HepG2 (cell line): ENCODE data around the gene MYL6. TPM values are rescaled to one million over a fixed set of nuclear protein-coding genes. Genes with fewer than 3 reads are reported as not detected.

Experiments used
- ATRX ChIP-seq: sonication (generic); formaldehyde crosslinking; IDR thresholded peaks from 2 replicates; pipeline ENCODE4 v1.4.0; 2020; ENCODE audit warnings: missing genetic modification reagents, borderline replicate concordance
- DMAP1 ChIP-seq: IDR thresholded peaks from 2 replicates; pipeline ENCODE4 v1.6.1; 2016
- DNMT1 ChIP-seq: sonication (generic); formaldehyde crosslinking; IDR thresholded peaks from 2 replicates; pipeline ENCODE4 v1.5.1; 2020; ENCODE audit warnings: mild to moderate bottlenecking, missing genetic modification reagents
- ELF1 ChIP-seq: sonication (generic); formaldehyde crosslinking; IDR thresholded peaks from 2 replicates; pipeline ENCODE4 v1.4.0; 2020; ENCODE audit warnings: missing genetic modification reagents
- GPBP1L1 ChIP-seq: sonication (generic); formaldehyde crosslinking; IDR thresholded peaks from 2 replicates; pipeline ENCODE4 v1.5.0; 2020; ENCODE audit warnings: mild to moderate bottlenecking, missing genetic modification reagents
- IKZF4 ChIP-seq: sonication (generic); formaldehyde crosslinking; IDR thresholded peaks from 2 replicates; pipeline ENCODE4 v1.5.1; 2020; ENCODE audit warnings: borderline replicate concordance, mild to moderate bottlenecking, low read depth, missing genetic modification reagents; ENCODE audit errors: not compliant biosample characterization
- JARID2 ChIP-seq: sonication (generic); formaldehyde crosslinking; IDR thresholded peaks from 2 replicates; pipeline ENCODE4 v1.8.1; 2023; ENCODE audit warnings: missing genetic modification reagents, inconsistent platforms; ENCODE audit not compliant: insufficient replicate concordance
- MATR3 ChIP-seq: sonication (generic); formaldehyde crosslinking; IDR thresholded peaks from 2 replicates; pipeline ENCODE4 v1.4.0; 2020; ENCODE audit warnings: missing genetic modification reagents
- RXRB ChIP-seq: IDR thresholded peaks from 2 replicates; pipeline ENCODE4 v1.6.1; 2016; ENCODE audit warnings: borderline replicate concordance, missing genetic modification reagents, missing compliant biosample characterization
- SP2 ChIP-seq: sonication (generic); formaldehyde crosslinking; IDR thresholded peaks from 2 replicates; pipeline ENCODE4 v1.5.1; 2020; ENCODE audit warnings: mild to moderate bottlenecking, missing genetic modification reagents
- ZFP62 ChIP-seq: sonication (generic); formaldehyde crosslinking; IDR thresholded peaks from 2 replicates; pipeline ENCODE4 v1.4.0; 2020; ENCODE audit warnings: missing genetic modification reagents
- ZNF251 ChIP-seq: sonication (generic); formaldehyde crosslinking; IDR thresholded peaks from 2 replicates; pipeline ENCODE4 v1.9.0; 2021; ENCODE audit warnings: mild to moderate bottlenecking, missing genetic modification reagents
- ZNF256 ChIP-seq: sonication (generic); formaldehyde crosslinking; conservative IDR thresholded peaks from 2 replicates; pipeline ENCODE4 v1.4.0; 2020; ENCODE audit warnings: missing genetic modification reagents
- ZNF773 ChIP-seq: sonication (generic); formaldehyde crosslinking; IDR thresholded peaks from 2 replicates; pipeline ENCODE4 v1.4.0; 2020; ENCODE audit warnings: missing genetic modification reagents, borderline replicate concordance
- ZNF800 ChIP-seq: sonication (generic); formaldehyde crosslinking; IDR thresholded peaks from 2 replicates; pipeline ENCODE4 v1.4.0; 2020; ENCODE audit warnings: missing genetic modification reagents
- polyA plus RNA-seq, 8 experiments: library from polyadenylated mRNA; depleted of rRNA in 3 of 8; stranded (reverse) in 7 of 8; unstranded in 1 of 8; fragments of >200 nt; fragmentation: Illumina TruSeq in 4 of 8; extraction: Trizol in 4 of 8; gene quantifications; 2 replicates each; pipeline versions ENCODE4 v1.2.1 to v1.2.3, GENCODE V29; 2011 to 2016; ENCODE audit warnings: low read depth in 4 of 8, missing spikeins in 1 of 8, mixed read lengths in 1 of 8; ENCODE audit not compliant: insufficient read depth in 1 of 8
- total RNA-seq, 5 experiments: library from RNA; depleted of rRNA; stranded (reverse); fragments of >200 nt; fragmentation: Illumina TruSeq; extraction: Trizol; gene quantifications; 2 replicates each; pipeline ENCODE4 v1.2.3, GENCODE V29; 2016; ENCODE audit warnings: low read depth in 1 of 5
- TF ChIP-seq, protein P1 (sequence below): sonication (generic); formaldehyde crosslinking; IDR thresholded peaks from 2 replicates; pipeline ENCODE4 v1.4.0; 2020; ENCODE audit warnings: missing genetic modification reagents
- TF ChIP-seq, protein P2 (sequence below): sonication (generic); formaldehyde crosslinking; IDR thresholded peaks from 2 replicates; pipeline ENCODE4 v1.4.0; 2020; ENCODE audit warnings: missing genetic modification reagents

Gene MYL6
- total and polyA plus RNA-seq, 2 of the 13 experiments (the other 11 are each of a cell fraction or from before 2014, with no cell fraction given), result 1,127 to 1,192 TPM

- TF ChIP-seq ZNF256 (CRISPR knock-in tag) (no peak), ELF1 (no peak), ATRX (CRISPR knock-in tag) (no peak), DNMT1 (CRISPR knock-in tag) (no peak), JARID2 (CRISPR knock-in tag) (no peak), DMAP1 (CRISPR knock-in tag) (no peak; the same call in 1 of the 2 replicates), GPBP1L1 (CRISPR knock-in tag) (no peak), ZFP62 (no peak), RXRB (CRISPR knock-in tag) (no peak), IKZF4 (CRISPR knock-in tag) (peak; percentile 47), SP2 (CRISPR knock-in tag) (0 out of 2 replicates have a peak, but pooled peaks have one; percentile 22), MATR3 (CRISPR knock-in tag) (no peak), ZNF773 (CRISPR knock-in tag) (no peak), ZNF251 (CRISPR knock-in tag) (no peak), ZNF800 (CRISPR knock-in tag) (no peak)
- TF ChIP-seq, protein P1, sequence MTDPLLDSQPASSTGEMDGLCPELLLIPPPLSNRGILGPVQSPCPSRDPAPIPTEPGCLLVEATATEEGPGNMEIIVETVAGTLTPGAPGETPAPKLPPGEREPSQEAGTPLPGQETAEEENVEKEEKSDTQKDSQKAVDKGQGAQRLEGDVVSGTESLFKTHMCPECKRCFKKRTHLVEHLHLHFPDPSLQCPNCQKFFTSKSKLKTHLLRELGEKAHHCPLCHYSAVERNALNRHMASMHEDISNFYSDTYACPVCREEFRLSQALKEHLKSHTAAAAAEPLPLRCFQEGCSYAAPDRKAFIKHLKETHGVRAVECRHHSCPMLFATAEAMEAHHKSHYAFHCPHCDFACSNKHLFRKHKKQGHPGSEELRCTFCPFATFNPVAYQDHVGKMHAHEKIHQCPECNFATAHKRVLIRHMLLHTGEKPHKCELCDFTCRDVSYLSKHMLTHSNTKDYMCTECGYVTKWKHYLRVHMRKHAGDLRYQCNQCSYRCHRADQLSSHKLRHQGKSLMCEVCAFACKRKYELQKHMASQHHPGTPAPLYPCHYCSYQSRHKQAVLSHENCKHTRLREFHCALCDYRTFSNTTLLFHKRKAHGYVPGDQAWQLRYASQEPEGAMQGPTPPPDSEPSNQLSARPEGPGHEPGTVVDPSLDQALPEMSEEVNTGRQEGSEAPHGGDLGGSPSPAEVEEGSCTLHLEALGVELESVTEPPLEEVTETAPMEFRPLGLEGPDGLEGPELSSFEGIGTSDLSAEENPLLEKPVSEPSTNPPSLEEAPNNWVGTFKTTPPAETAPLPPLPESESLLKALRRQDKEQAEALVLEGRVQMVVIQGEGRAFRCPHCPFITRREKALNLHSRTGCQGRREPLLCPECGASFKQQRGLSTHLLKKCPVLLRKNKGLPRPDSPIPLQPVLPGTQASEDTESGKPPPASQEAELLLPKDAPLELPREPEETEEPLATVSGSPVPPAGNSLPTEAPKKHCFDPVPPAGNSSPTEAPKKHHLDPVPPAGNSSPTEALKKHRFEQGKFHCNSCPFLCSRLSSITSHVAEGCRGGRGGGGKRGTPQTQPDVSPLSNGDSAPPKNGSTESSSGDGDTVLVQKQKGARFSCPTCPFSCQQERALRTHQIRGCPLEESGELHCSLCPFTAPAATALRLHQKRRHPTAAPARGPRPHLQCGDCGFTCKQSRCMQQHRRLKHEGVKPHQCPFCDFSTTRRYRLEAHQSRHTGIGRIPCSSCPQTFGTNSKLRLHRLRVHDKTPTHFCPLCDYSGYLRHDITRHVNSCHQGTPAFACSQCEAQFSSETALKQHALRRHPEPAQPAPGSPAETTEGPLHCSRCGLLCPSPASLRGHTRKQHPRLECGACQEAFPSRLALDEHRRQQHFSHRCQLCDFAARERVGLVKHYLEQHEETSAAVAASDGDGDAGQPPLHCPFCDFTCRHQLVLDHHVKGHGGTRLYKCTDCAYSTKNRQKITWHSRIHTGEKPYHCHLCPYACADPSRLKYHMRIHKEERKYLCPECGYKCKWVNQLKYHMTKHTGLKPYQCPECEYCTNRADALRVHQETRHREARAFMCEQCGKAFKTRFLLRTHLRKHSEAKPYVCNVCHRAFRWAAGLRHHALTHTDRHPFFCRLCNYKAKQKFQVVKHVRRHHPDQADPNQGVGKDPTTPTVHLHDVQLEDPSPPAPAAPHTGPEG (CRISPR knock-in tag), result no peak
- TF ChIP-seq, protein P2, sequence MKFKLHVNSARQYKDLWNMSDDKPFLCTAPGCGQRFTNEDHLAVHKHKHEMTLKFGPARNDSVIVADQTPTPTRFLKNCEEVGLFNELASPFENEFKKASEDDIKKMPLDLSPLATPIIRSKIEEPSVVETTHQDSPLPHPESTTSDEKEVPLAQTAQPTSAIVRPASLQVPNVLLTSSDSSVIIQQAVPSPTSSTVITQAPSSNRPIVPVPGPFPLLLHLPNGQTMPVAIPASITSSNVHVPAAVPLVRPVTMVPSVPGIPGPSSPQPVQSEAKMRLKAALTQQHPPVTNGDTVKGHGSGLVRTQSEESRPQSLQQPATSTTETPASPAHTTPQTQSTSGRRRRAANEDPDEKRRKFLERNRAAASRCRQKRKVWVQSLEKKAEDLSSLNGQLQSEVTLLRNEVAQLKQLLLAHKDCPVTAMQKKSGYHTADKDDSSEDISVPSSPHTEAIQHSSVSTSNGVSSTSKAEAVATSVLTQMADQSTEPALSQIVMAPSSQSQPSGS, result peak; percentile 97
These were observed at the start of gene MYL6 (continued) for GRCh38 chr12:56158029-56158925.
